Endothelial cell of umbilical vein (primary cell): Measurements from ENCODE around the gene YTHDF1.

ENCODE experiments used
- EZH2 ChIP-seq: IDR thresholded peaks from 2 replicates; pipeline ENCODE4 v1.6.1; 2012; ENCODE audit warnings: borderline replicate concordance, low read depth, mild to moderate bottlenecking, moderate library complexity, low read length, inconsistent platforms; ENCODE audit not compliant: severe bottlenecking
- GATA2 ChIP-seq: IDR thresholded peaks from 2 replicates; pipeline ENCODE4 v1.7.0; 2011; ENCODE audit warnings: low read depth, mild to moderate bottlenecking, moderate library complexity, mixed read lengths, low read length; ENCODE audit not compliant: insufficient read length, insufficient read depth

GRCh38 chr20:63179687-63180568, 36.0 kb downstream of the YTHDF1 start:
- TF ChIP-seq EZH2 (no peak), GATA2 (no peak)
